GM12878 (cell line): Measurements from ENCODE around the gene SLC39A6. TPM values are rescaled to one million over a fixed set of nuclear protein-coding genes. Genes with fewer than 3 reads are reported as not detected.

ENCODE experiments used
- ATAC-seq: fragments of 200-7000 bp; cut with Tn5 transposase; 3 replicates; pipeline ENCODE4 v1.9.1; 2020; ENCODE audit warnings: mild to moderate bottlenecking, moderate library complexity
- BruUV-seq: library from RNA; stranded (reverse); fragments of 400-500 nt; replicated peaks from 2 replicates; lab custom pipeline; 2021; lab: Mats Ljungman, UMichigan
- CTCF ChIA-PET: fragments of 300-600 bp; sonication (Branson Sonifier 250); formaldehyde crosslinking; extraction: SDS; loops from one replicate; lab custom pipeline; 2021; ENCODE audit warnings: inconsistent platforms; lab: Yijun Ruan, JAX
- POLR2A ChIA-PET: fragments of 350-600 bp; formaldehyde crosslinking; extraction: SDS; loops from one replicate; lab custom pipeline; 2021; ENCODE audit warnings: inconsistent platforms; lab: Charles Lee
- RAD21 ChIA-PET: fragments of 300-600 bp; sonication (Branson Sonifier 250); formaldehyde crosslinking; loops from one replicate; lab custom pipeline; 2023; ENCODE audit warnings: antibody characterized with exemption; ENCODE audit not compliant: unreplicated experiment; lab: Charles Lee
- SMC1A ChIA-PET: fragments of 300-600 bp; sonication (Branson Sonifier 250); formaldehyde crosslinking; loops from one replicate; lab custom pipeline; 2023; ENCODE audit not compliant: unreplicated experiment, uncharacterized antibody; lab: Charles Lee
- DNase-seq: peaks from one replicate; pipeline ENCODE4 v3.0.0-alpha.2; 2011; ENCODE audit warnings: low read depth, low spot score
- FAIRE-seq: peaks from 3 replicates; lab custom pipeline; 2011; peaks lifted over from hg19 to GRCh38; lab: Jason Lieb, UNC
- H2AFZ ChIP-seq: 2 replicates; pipeline ENCODE4 v1.6.0; 2011; ENCODE audit warnings: low read depth, low read length, control low read depth; ENCODE audit not compliant: control insufficient read depth
- H3K27ac ChIP-seq: 2 replicates; pipeline ENCODE4 v1.5.1; 2011; ENCODE audit warnings: control low read depth; ENCODE audit not compliant: control insufficient read depth, insufficient read depth
- H3K27me3 ChIP-seq, 2 experiments: replicated peaks in 1 of 2; 2 replicates each; pipeline versions ENCODE4 v1.6.0 to v1.6.1; 2011; ENCODE audit warnings: low read length in 1 of 2; ENCODE audit not compliant: control insufficient read depth in 2 of 2, insufficient read depth in 2 of 2
- H3K36me3 ChIP-seq, 2 experiments: 2 replicates each; pipeline ENCODE4 v1.5.1; 2011; ENCODE audit warnings: low read length in 1 of 2; ENCODE audit not compliant: control insufficient read depth in 2 of 2, insufficient read depth in 2 of 2
- H3K4me1 ChIP-seq: 2 replicates; pipeline ENCODE4 v1.6.1; 2011; ENCODE audit warnings: mild to moderate bottlenecking, low read length, moderate library complexity, mixed read lengths; ENCODE audit not compliant: control insufficient read depth, insufficient read depth
- H3K4me2 ChIP-seq: 2 replicates; pipeline ENCODE4 v1.6.0; 2011; ENCODE audit warnings: control low read depth; ENCODE audit not compliant: control insufficient read depth, insufficient read depth
- H3K4me3 ChIP-seq: fragments of 200-600 bp; sonication (generic); 2 replicates; pipeline ENCODE4 v1.5.1; 2016
- H3K79me2 ChIP-seq: 2 replicates; pipeline ENCODE4 v1.6.0; 2011; ENCODE audit warnings: low read length; ENCODE audit not compliant: control insufficient read depth, insufficient read depth
- H3K9ac ChIP-seq: 2 replicates; pipeline ENCODE4 v1.8.0; 2011; ENCODE audit warnings: low read length, control low read depth, mixed read lengths; ENCODE audit not compliant: control insufficient read depth, insufficient read depth
- H3K9me3 ChIP-seq: replicated peaks from 3 replicates; pipeline ENCODE4 v1.5.1; 2011; ENCODE audit warnings: mild to moderate bottlenecking, low read length; ENCODE audit not compliant: control insufficient read depth, insufficient read depth
- H4K20me1 ChIP-seq: 2 replicates; pipeline ENCODE4 v1.6.0; 2011; ENCODE audit not compliant: control insufficient read depth, insufficient read depth
- CBX5 ChIP-seq: sonication (generic); IDR thresholded peaks from 2 replicates; pipeline ENCODE4 v1.6.1; 2016; ENCODE audit warnings: low read depth, moderate library complexity, mild to moderate bottlenecking, inconsistent platforms
- CHD2 ChIP-seq: IDR thresholded peaks from 2 replicates; pipeline ENCODE4 v1.6.1; 2011; ENCODE audit warnings: low read depth, low read length, improper control_type of control experiment, borderline replicate concordance
- EZH2 ChIP-seq: IDR thresholded peaks from 2 replicates; pipeline ENCODE4 v1.6.1; 2012; ENCODE audit warnings: low read depth, mild to moderate bottlenecking, control low read depth, inconsistent platforms, low read length, borderline replicate concordance; ENCODE audit not compliant: control insufficient read depth
- IRF4 ChIP-seq: IDR thresholded peaks from 2 replicates; pipeline ENCODE4 v1.6.1; 2011; ENCODE audit warnings: low read depth, low read length
- SMAD5 ChIP-seq: IDR thresholded peaks from 2 replicates; pipeline ENCODE4 v1.6.1; 2016; ENCODE audit warnings: antibody characterized with exemption, low read depth
- STAT1 ChIP-seq: fragments of 450-650 bp; conservative IDR thresholded peaks from 2 replicates; pipeline ENCODE4 v1.6.1; 2014; ENCODE audit warnings: antibody characterized with exemption, mild to moderate bottlenecking
- SUPT20H ChIP-seq: IDR thresholded peaks from 2 replicates; pipeline ENCODE4 v1.6.1; 2011; ENCODE audit warnings: low read depth, mild to moderate bottlenecking, low read length, moderate library complexity, borderline replicate concordance; ENCODE audit not compliant: control insufficient read depth
- SUZ12 ChIP-seq: fragments of 200-600 bp; sonication (generic); IDR thresholded peaks from one replicate; pipeline ENCODE4 v1.6.1; 2018; ENCODE audit warnings: antibody characterized with exemption, mild to moderate bottlenecking; ENCODE audit not compliant: unreplicated experiment
- TAF1 ChIP-seq: IDR thresholded peaks from 2 replicates; pipeline ENCODE4 v1.6.1; 2011; ENCODE audit warnings: mild to moderate bottlenecking, low read depth, low read length, borderline replicate concordance
- WRNIP1 ChIP-seq: IDR thresholded peaks from 2 replicates; pipeline ENCODE4 v1.6.1; 2011; ENCODE audit warnings: low read depth, low read length, improper control_type of control experiment, borderline replicate concordance
- ZNF274 ChIP-seq: IDR thresholded peaks from one replicate; pipeline ENCODE4 v1.8.0; 2011; ENCODE audit not compliant: insufficient read length, insufficient read depth
- ZZZ3 ChIP-seq: IDR thresholded peaks from 2 replicates; pipeline ENCODE4 v1.6.1; 2011; ENCODE audit warnings: low read depth; ENCODE audit not compliant: control insufficient read depth, insufficient read length
- WGBS: methylation state at CpG from one replicate; pipeline ENCODE4 v1.1.6; 2016; ENCODE audit warnings: low lambda C conversion rate; ENCODE audit not compliant: insufficient replicate concordance, insufficient coverage; ENCODE audit errors: missing lambda C conversion rate; 5-methylcytosine and 5-hydroxymethylcytosine counted together
- in situ Hi-C: fragments of 300-500 bp; cut with MboI; formaldehyde crosslinking; loops from 9 replicates; pipeline ENCODE4 v1.14.3; 2018; ENCODE audit warnings: mixed read lengths
- intact Hi-C: fragments of 100-400 bp; cut with micrococcal nuclease; formaldehyde crosslinking; loops from one replicate; pipeline ENCODE4 v1.14.2; 2022; ENCODE audit not compliant: unreplicated experiment
- polyA plus RNA-seq, 11 experiments: library from polyadenylated mRNA; depleted of rRNA in 4 of 11; unstranded in 6 of 11; stranded (reverse) in 5 of 11; fragments of >200 nt; fragmentation: Nextera tagmentation in 4 of 11; fragmentation: Illumina TruSeq in 1 of 11; extraction: Ambion mirVana in 4 of 11; extraction: Trizol in 1 of 11; gene quantifications; 1 replicate in 1 of 11; 2 replicates in 10 of 11; pipeline versions ENCODE4 v1.2.1 to v1.2.3, GENCODE V29; 2011 to 2016; ENCODE audit warnings: inconsistent platforms in 2 of 11, missing spikeins in 2 of 11, low read depth in 1 of 11
- total RNA-seq, 4 experiments: library from RNA; depleted of rRNA in 3 of 4; stranded (reverse); fragments of >200 nt in 3 of 4; fragmentation: Illumina TruSeq in 1 of 4; extraction: Trizol in 1 of 4; gene quantifications; 2 replicates each; pipeline versions ENCODE4 v1.2.1 to v1.2.3, GENCODE V29; 2013 to 2021
- TF ChIP-seq, protein P1 (sequence below): IDR thresholded peaks from 2 replicates; pipeline ENCODE4 v1.6.1; 2011; ENCODE audit warnings: low read depth, low read length, improper control_type of control experiment, borderline replicate concordance
- TF ChIP-seq, protein P2 (sequence below): fragments of 450-650 bp; IDR thresholded peaks from 2 replicates; pipeline ENCODE4 v1.6.1; 2017; ENCODE audit warnings: antibody characterized with exemption, mild to moderate bottlenecking, moderate library complexity

SLC39A6 gene
- total and polyA plus RNA-seq, 10 of the 15 experiments (the other 5 are each of a cell fraction or from before 2014, with no cell fraction given) = 12.4 to 65.9 (median 41.3) TPM

- WGBS = 48% methylated on average over 1 of the region's 1 CpG
- Histone ChIP-seq H3K27ac (no peak overlapping the region), H3K9ac (no peak overlapping the region), H3K79me2 (no peaks in the 10 kb centered on the region), H2AFZ (no peak overlapping the region), H4K20me1 (no peaks in the 10 kb centered on the region), H3K4me2 (no peak overlapping the region), H3K27me3 (no peaks in the 10 kb centered on the region), H3K36me3 (peaks cover 10 to 30% of the 10 kb centered on the region in 2 experiments; a peak in 3 of 4 replicates), H3K4me3 (no peak overlapping the region), H3K4me1 (peaks cover 8% of the 10 kb centered on the region), H3K9me3 (no peaks in the 10 kb centered on the region)
- no peak for DNase-seq
- intact Hi-C loops (no loop called here), in situ Hi-C loops (no loop called here)
- no peak for TF ChIP-seq SUPT20H
- TF ChIP-seq CBX5 = no peak
- TF ChIP-seq, protein P1, sequence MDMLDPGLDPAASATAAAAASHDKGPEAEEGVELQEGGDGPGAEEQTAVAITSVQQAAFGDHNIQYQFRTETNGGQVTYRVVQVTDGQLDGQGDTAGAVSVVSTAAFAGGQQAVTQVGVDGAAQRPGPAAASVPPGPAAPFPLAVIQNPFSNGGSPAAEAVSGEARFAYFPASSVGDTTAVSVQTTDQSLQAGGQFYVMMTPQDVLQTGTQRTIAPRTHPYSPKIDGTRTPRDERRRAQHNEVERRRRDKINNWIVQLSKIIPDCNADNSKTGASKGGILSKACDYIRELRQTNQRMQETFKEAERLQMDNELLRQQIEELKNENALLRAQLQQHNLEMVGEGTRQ = no peak
- TF ChIP-seq EZH2 = no peak
- TF ChIP-seq IRF4 = no peak
- TF ChIP-seq ZNF274 = no peak
- TF ChIP-seq SMAD5 = no peak
- no peak for TF ChIP-seq SUZ12
- TF ChIP-seq, protein P2, sequence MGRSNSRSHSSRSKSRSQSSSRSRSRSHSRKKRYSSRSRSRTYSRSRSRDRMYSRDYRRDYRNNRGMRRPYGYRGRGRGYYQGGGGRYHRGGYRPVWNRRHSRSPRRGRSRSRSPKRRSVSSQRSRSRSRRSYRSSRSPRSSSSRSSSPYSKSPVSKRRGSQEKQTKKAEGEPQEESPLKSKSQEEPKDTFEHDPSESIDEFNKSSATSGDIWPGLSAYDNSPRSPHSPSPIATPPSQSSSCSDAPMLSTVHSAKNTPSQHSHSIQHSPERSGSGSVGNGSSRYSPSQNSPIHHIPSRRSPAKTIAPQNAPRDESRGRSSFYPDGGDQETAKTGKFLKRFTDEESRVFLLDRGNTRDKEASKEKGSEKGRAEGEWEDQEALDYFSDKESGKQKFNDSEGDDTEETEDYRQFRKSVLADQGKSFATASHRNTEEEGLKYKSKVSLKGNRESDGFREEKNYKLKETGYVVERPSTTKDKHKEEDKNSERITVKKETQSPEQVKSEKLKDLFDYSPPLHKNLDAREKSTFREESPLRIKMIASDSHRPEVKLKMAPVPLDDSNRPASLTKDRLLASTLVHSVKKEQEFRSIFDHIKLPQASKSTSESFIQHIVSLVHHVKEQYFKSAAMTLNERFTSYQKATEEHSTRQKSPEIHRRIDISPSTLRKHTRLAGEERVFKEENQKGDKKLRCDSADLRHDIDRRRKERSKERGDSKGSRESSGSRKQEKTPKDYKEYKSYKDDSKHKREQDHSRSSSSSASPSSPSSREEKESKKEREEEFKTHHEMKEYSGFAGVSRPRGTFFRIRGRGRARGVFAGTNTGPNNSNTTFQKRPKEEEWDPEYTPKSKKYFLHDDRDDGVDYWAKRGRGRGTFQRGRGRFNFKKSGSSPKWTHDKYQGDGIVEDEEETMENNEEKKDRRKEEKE = no peak
- TF ChIP-seq STAT1 = no peak
- no peak for TF ChIP-seq CHD2
- TF ChIP-seq WRNIP1 = no peak
- TF ChIP-seq ZZZ3 = no peak
- TF ChIP-seq TAF1 = no peak
- SMC1A ChIA-PET = no interaction called here
- RAD21 ChIA-PET = no interaction called here
- POLR2A ChIA-PET = no interaction called here
- no TSS peak for BruUV-seq
- FAIRE-seq = no peak
- ATAC-seq = no peak
- CTCF ChIA-PET = interaction anchor here (0.7 kb wide), 1 partner anchor 1778 kb away, joined by 3 read pairs; no protein-coding TSS in a partner anchor
Measured at GRCh38 chr18:36175481-36175880, 46.3 kb upstream of the SLC39A6 start.
